ENCODE data around the gene ANO8.

Gene ANO8

GRCh38 chr19:17347877-17348276, 13.2 kb upstream of the ANO8 start:
- H3K27me3 ChIP-seq (ENCODE audit: insufficient read depth, low read depth, severe bottlenecking): no peaks in the 10 kb centered on the region
- DNase-seq: no peak
- TF ChIP-seq CTCF (IDR thresholded peaks at IDR 0.05; ENCODE audit: low read depth, low read length): no peak
- no peak overlapping the region for H3K27ac ChIP-seq
- no peak overlapping the region for H3K4me3 ChIP-seq (ENCODE audit: low read depth, low read length)
- H3K9me3 ChIP-seq (ENCODE audit: severe bottlenecking): no peaks in the 10 kb centered on the region
- no peaks in the 10 kb centered on the region; the same call in 1 of the 2 replicates for H3K36me3 ChIP-seq

GRCh38 chr19:17347361-17347760, 12.7 kb upstream of the ANO8 start:
- no peaks in the 10 kb centered on the region for H3K9me3 ChIP-seq (ENCODE audit: severe bottlenecking)
- no peak for DNase-seq
- no peak overlapping the region for H3K27ac ChIP-seq
- H3K27me3 ChIP-seq (ENCODE audit: insufficient read depth, low read depth, severe bottlenecking): no peaks in the 10 kb centered on the region
- H3K36me3 ChIP-seq: peaks cover 3% of the 10 kb centered on the region
- H3K4me3 ChIP-seq (ENCODE audit: low read depth, low read length): no peak overlapping the region
- no peak for TF ChIP-seq CTCF (IDR thresholded peaks at IDR 0.05; ENCODE audit: low read depth, low read length)

GRCh38 chr19:17346109-17346671, 11.5 kb upstream of the ANO8 start:
- TF ChIP-seq CTCF (IDR thresholded peaks at IDR 0.05; ENCODE audit: low read depth, low read length): peak; percentile 98

GRCh38 chr19:17341845-17342244, 7.2 kb upstream of the ANO8 start:
- Histone ChIP-seq H3K9me3 (ENCODE audit: severe bottlenecking) (no peaks in the 10 kb centered on the region), H3K27me3 (ENCODE audit: insufficient read depth, low read depth, severe bottlenecking) (no peaks in the 10 kb centered on the region), H3K36me3 (peaks cover 26% of the 10 kb centered on the region), H3K27ac (no peak overlapping the region), H3K4me3 (ENCODE audit: low read depth, low read length) (no peak overlapping the region)
- TF ChIP-seq CTCF (IDR thresholded peaks at IDR 0.05; ENCODE audit: low read depth, low read length): no peak
- DNase-seq: no peak

More at GRCh38 chr19:17346109-17346671, 11.5 kb upstream of the ANO8 start:
- Histone ChIP-seq H3K27me3 (ENCODE audit: insufficient read depth, low read depth, severe bottlenecking) (no peaks in the 10 kb centered on the region), H3K9me3 (ENCODE audit: severe bottlenecking) (no peaks in the 10 kb centered on the region), H3K4me3 (ENCODE audit: low read depth, low read length) (no peak overlapping the region), H3K27ac (no peak overlapping the region), H3K36me3 (peaks cover 12% of the 10 kb centered on the region)
- DNase-seq: peak; percentile 75

GRCh38 chr19:17341386-17341785, 6.7 kb upstream of the ANO8 start:
- Histone ChIP-seq H3K36me3 (peaks cover 26% of the 10 kb centered on the region), H3K27ac (no peak overlapping the region), H3K4me3 (ENCODE audit: low read depth, low read length) (no peak overlapping the region), H3K27me3 (ENCODE audit: insufficient read depth, low read depth, severe bottlenecking) (no peaks in the 10 kb centered on the region), H3K9me3 (ENCODE audit: severe bottlenecking) (no peaks in the 10 kb centered on the region)
- no peak for TF ChIP-seq CTCF (IDR thresholded peaks at IDR 0.05; ENCODE audit: low read depth, low read length)
- no peak for DNase-seq

GRCh38 chr19:17340871-17341357, 6.3 kb upstream of the ANO8 start:
- Histone ChIP-seq H3K9me3 (ENCODE audit: severe bottlenecking) (no peaks in the 10 kb centered on the region), H3K27me3 (ENCODE audit: insufficient read depth, low read depth, severe bottlenecking) (no peaks in the 10 kb centered on the region), H3K36me3 (peaks cover 26% of the 10 kb centered on the region), H3K27ac (no peak overlapping the region), H3K4me3 (ENCODE audit: low read depth, low read length) (no peak overlapping the region)
- TF ChIP-seq CTCF (IDR thresholded peaks at IDR 0.05; ENCODE audit: low read depth, low read length): no peak
- no peak for DNase-seq

Measured in WERI-Rb-1 (cell line).